ENCODE data around the gene NDFIP1. TPM values are rescaled to one million over a fixed set of nuclear protein-coding genes. Genes with fewer than 3 reads are reported as not detected.

Gene NDFIP1
- total RNA-seq, 1 experiment from 2014 or later = 26.6 TPM

DNA sequence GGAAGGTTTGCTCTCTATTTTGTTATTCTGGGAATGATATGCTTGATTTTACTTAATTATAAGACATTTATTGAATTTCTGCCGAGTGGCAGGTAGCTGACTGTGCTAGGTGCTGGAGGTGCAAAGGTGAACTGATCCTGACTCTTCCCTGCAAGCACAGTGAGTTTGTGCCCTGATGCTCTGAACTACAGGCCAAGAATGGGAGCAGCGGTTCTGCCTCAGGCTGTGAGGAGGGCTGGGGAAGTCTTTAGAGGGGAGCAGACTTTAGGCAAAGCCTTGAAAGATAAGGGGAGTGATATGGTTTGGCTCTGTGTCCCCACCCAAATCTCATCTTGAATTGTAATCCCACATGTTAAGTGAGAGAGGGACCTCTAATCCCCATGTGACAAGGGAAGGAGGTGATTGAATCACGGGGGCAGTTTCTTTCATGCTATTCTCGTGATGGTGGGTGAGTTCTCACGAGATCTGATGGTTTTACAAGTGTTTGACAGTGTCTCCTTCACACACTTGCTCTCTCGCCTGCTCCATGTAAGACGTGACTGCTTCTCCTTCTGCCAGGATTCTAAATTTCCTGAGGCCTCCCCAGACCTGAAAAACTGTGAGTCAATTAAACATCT lies 73.1 kb downstream of the NDFIP1 start:
- Histone ChIP-seq H2BK15ac (ENCODE audit: low read depth, low read length) (no peak overlapping the region), H3K27ac (ENCODE audit: insufficient read length, low read depth, low read length) (no peak overlapping the region), H2BK120ac (ENCODE audit: low read depth, low read length, poor library complexity, severe bottlenecking) (no peak overlapping the region), H3K18ac (ENCODE audit: insufficient read length, low read depth, low read length) (no peak overlapping the region), H2BK12ac (ENCODE audit: insufficient read length, low read depth, low read length) (no peak overlapping the region), H3K9me3 (ENCODE audit: control insufficient read depth, low read depth, low read length) (no peaks in the 10 kb centered on the region), H3K4me1 (ENCODE audit: insufficient read depth, low read length) (no peaks in the 10 kb centered on the region), H4K20me1 (ENCODE audit: control insufficient read depth, insufficient read depth, insufficient read length) (no peaks in the 10 kb centered on the region), H3K56ac (ENCODE audit: insufficient read length, low read depth, low read length) (no peak overlapping the region), H2AFZ (ENCODE audit: low read length) (no peak overlapping the region), H3K23me2 (ENCODE audit: insufficient read length, low read depth, low read length, poor library complexity, severe bottlenecking) (no peaks in the 10 kb centered on the region), H3K14ac (ENCODE audit: insufficient read depth, low read length) (no peak overlapping the region), H3K23ac (ENCODE audit: insufficient read length, low read depth, low read length) (no peak overlapping the region), H3K4me2 (ENCODE audit: insufficient read depth, insufficient read length, low read length) (no peak overlapping the region), H2AK5ac (ENCODE audit: insufficient read length, low read length) (no peak overlapping the region), H4K8ac (replicated peaks; ENCODE audit: insufficient read length, low read depth, low read length) (no peak overlapping the region), H3K79me1 (ENCODE audit: insufficient read depth, low read depth, low read length, poor library complexity, severe bottlenecking) (no peaks in the 10 kb centered on the region), H4K91ac (ENCODE audit: insufficient read length, low read depth, low read length) (no peak overlapping the region), H3K4ac (ENCODE audit: low read depth, low read length) (no peak overlapping the region), H2BK5ac (ENCODE audit: insufficient read length, low read length) (no peak overlapping the region), H3T11ph (ENCODE audit: low read length) (no peak overlapping the region), H2BK20ac (ENCODE audit: low read depth, low read length, poor library complexity, severe bottlenecking) (no peak overlapping the region), H3K9ac (ENCODE audit: extremely low read depth, insufficient read length, low read length) (no peak overlapping the region), H3K27me3 (ENCODE audit: insufficient read depth, low read length) (no peaks in the 10 kb centered on the region; the same call in 1 of the 2 replicates), H4K5ac (ENCODE audit: insufficient read length, low read depth, low read length) (no peak overlapping the region), H3K79me2 (ENCODE audit: insufficient read depth, low read length) (no peaks in the 10 kb centered on the region)
- H3K27ac Mint-ChIP-seq = peak overlapping the region in 2 of 3 experiments; percentile 12 to 40; a peak in 3 of 7 replicates
- H3K4me3 Mint-ChIP-seq = no peak overlapping the region
- H3K36me3 Mint-ChIP-seq (ENCODE audit: insufficient read depth in 1 of 3, low read depth in 3 of 3) = no peaks in the 10 kb centered on the region
- no peak for DNase-seq
- H3K9me3 Mint-ChIP-seq = no peaks in the 10 kb centered on the region; a peak in 1 of 5 replicates
- peaks cover 28 to 34% of the 10 kb centered on the region in 2 experiments for H3K4me1 Mint-ChIP-seq
- H3K27me3 Mint-ChIP-seq (ENCODE audit: low read depth) = no peaks in the 10 kb centered on the region
- no CpG with 5 or more reads among the region's 7 CpGs for WGBS (ENCODE audit: extremely low coverage, insufficient read length, low lambda C conversion rate)
- TF ChIP-seq, protein P1, sequence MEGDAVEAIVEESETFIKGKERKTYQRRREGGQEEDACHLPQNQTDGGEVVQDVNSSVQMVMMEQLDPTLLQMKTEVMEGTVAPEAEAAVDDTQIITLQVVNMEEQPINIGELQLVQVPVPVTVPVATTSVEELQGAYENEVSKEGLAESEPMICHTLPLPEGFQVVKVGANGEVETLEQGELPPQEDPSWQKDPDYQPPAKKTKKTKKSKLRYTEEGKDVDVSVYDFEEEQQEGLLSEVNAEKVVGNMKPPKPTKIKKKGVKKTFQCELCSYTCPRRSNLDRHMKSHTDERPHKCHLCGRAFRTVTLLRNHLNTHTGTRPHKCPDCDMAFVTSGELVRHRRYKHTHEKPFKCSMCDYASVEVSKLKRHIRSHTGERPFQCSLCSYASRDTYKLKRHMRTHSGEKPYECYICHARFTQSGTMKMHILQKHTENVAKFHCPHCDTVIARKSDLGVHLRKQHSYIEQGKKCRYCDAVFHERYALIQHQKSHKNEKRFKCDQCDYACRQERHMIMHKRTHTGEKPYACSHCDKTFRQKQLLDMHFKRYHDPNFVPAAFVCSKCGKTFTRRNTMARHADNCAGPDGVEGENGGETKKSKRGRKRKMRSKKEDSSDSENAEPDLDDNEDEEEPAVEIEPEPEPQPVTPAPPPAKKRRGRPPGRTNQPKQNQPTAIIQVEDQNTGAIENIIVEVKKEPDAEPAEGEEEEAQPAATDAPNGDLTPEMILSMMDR (conservative IDR thresholded peaks at IDR 0.05) = no peak

All from H9 (cell line).